Ovary (tissue), 9 donors: ENCODE measurements around the gene CACNG4. TPM values are rescaled to one million over a fixed set of nuclear protein-coding genes. Genes with fewer than 3 reads are reported as not detected.

Experiments used
- DNase-seq, 5 donors: peaks; one replicate each; pipeline ENCODE4 v3.0.0-alpha.2; 2019 to 2020
- H3K27ac ChIP-seq, 2 donors: fragments of 200-600 bp; one replicate each; pipeline versions ENCODE4 v1.5.1 to v1.8.0; 2019 to 2022
- H3K27me3 ChIP-seq: fragments of 200-600 bp; one replicate; pipeline ENCODE4 v1.8.0; 2022
- H3K36me3 ChIP-seq: fragments of 200-600 bp; sonication (generic); one replicate; pipeline ENCODE4 v1.5.1; 2019
- H3K4me1 ChIP-seq: one replicate; pipeline ENCODE4 v1.8.1; 2013; ENCODE audit warnings: mild to moderate bottlenecking, moderate library complexity; ENCODE audit not compliant: insufficient read depth
- H3K4me3 ChIP-seq: fragments of 200-600 bp; sonication (generic); one replicate; pipeline ENCODE4 v1.5.1; 2017
- H3K9me3 ChIP-seq, 2 donors: fragments of 200-600 bp in 1 of 2; sonication (generic) in 1 of 2; one replicate each; pipeline versions ENCODE4 v1.5.1 to v1.8.1; 2013 to 2019; ENCODE audit warnings: mild to moderate bottlenecking in 1 of 2, moderate library complexity in 1 of 2
- CTCF ChIP-seq, 3 donors: fragments of 450-650 bp in 2 of 3; fragments of 200-600 bp in 1 of 3; IDR thresholded peaks; one replicate each; pipeline versions ENCODE4 v1.5.1 to v1.8.0; 2016 to 2022; ENCODE audit warnings: antibody characterized with exemption in 3 of 3, mild to moderate bottlenecking in 1 of 3
- EP300 ChIP-seq: sonication (generic); formaldehyde crosslinking; IDR thresholded peaks from one replicate; pipeline ENCODE4 v1.6.1; 2017; ENCODE audit warnings: antibody characterized with exemption
- POLR2A ChIP-seq: fragments of 450-650 bp; IDR thresholded peaks from one replicate; pipeline ENCODE4 v1.6.1; 2017; ENCODE audit warnings: antibody characterized with exemption, mild to moderate bottlenecking, moderate library complexity
- WGBS, 3 donors: extraction: QIAGEN DNeasy Blood & Tissue Kit in 1 of 3; methylation state at CpG; one replicate each; pipeline versions ENCODE4 v1.1.5 to v1.1.7; 2013 to 2017; 5-methylcytosine and 5-hydroxymethylcytosine counted together
- intact Hi-C, 4 donors: fragments of 100-400 bp; cut with DNase I; formaldehyde crosslinking; loops; one replicate each; pipeline versions ENCODE4 v1.11.0 to v1.15.1; 2022 to 2023
- polyA plus RNA-seq, 2 donors: library from polyadenylated mRNA; stranded (reverse); fragments of 200-250 nt in 1 of 2; fragments of 350-450 nt in 1 of 2; fragmentation: Illumina TruSeq in 1 of 2; extraction: RNeasy Lipid Tissue Mini Kit (QIAGEN cat#74804) in 1 of 2; gene quantifications; one replicate each; pipeline ENCODE4 v1.2.3, GENCODE V29; 2013 to 2014
- total RNA-seq, 7 donors: library from RNA; depleted of rRNA in 2 of 7; stranded (reverse); fragments of >200 nt in 2 of 7; fragmentation: NEBNext Ultra II Directional in 3 of 7; extraction: Animal tissue kit (Norgen Biotek cat#: 25700) in 3 of 7; gene quantifications; one replicate each; pipeline versions ENCODE4 v1.1.0 to v1.2.4, GENCODE V29; 2016 to 2023
- donor health status: DM: no; HTN: no; CAD: no; lungs with moderate emphysema.
- donor health status: DM: no; HTN: no; CAD: no.
- donor health status: Bipolar disorder and iron deficiency.
- donor health status: DM: yes; HTN: yes; CAD: no.
- donor health status: DM: no; HTN: no; CAD: no.
- donor health status: DM: yes; HTN: yes; CAD: no.

The CACNG4 gene
- total and polyA plus RNA-seq, 9 donors, result 0.02 to 4.9 (median 0.22) TPM; not detected in 2

GRCh38 chr17:67003231-67003630, 38.7 kb downstream of the CACNG4 start:
- Histone ChIP-seq H3K27ac (no peak overlapping the region), H3K4me1 (no peaks in the 10 kb centered on the region), H3K9me3 (no peaks in the 10 kb centered on the region), H3K4me3 (no peak overlapping the region), H3K27me3 (no peaks in the 10 kb centered on the region), H3K36me3 (no peaks in the 10 kb centered on the region)
- no peak for TF ChIP-seq EP300
- no peak for TF ChIP-seq POLR2A
- TF ChIP-seq CTCF (IDR thresholded peaks at IDR 0.05), result no peak
- WGBS, 3 donors, result 84 to 93% (median 88%) methylated on average over 2 of the region's 2 CpGs
- DNase-seq, result no peak
- intact Hi-C loops, result no loop called here

- H3K9me3 ChIP-seq, result no peaks in the 10 kb centered on the region
- no peak for DNase-seq
- H3K4me1 ChIP-seq, result no peaks in the 10 kb centered on the region
- H3K36me3 ChIP-seq, result no peaks in the 10 kb centered on the region
- WGBS, 3 donors, result 80 to 86% (median 82%) methylated on average over 11 of the region's 11 CpGs
- intact Hi-C loops, result no loop called here
- H3K27me3 ChIP-seq, result no peaks in the 10 kb centered on the region
- H3K27ac ChIP-seq, result no peak overlapping the region
- TF ChIP-seq EP300 (no peak), POLR2A (no peak), CTCF (IDR thresholded peaks at IDR 0.05) (no peak)
- no peak overlapping the region for H3K4me3 ChIP-seq
Observed at GRCh38 chr17:67004181-67004580, 39.7 kb downstream of the CACNG4 start.

- no peak for TF ChIP-seq POLR2A
- no peak for TF ChIP-seq CTCF (IDR thresholded peaks at IDR 0.05)
- TF ChIP-seq EP300, result no peak
- WGBS, 3 donors, result 85 to 87% (median 87%) methylated on average over 6 of the region's 6 CpGs
Observed at GRCh38 chr17:67007266-67007665, 42.8 kb downstream of the CACNG4 start.

GRCh38 chr17:67008101-67008500, 43.6 kb downstream of the CACNG4 start:
- Histone ChIP-seq H3K9me3 (no peaks in the 10 kb centered on the region), H3K27me3 (no peaks in the 10 kb centered on the region), H3K27ac (no peak overlapping the region), H3K36me3 (no peaks in the 10 kb centered on the region), H3K4me1 (no peaks in the 10 kb centered on the region), H3K4me3 (no peak overlapping the region)
- DNase-seq, result no peak
- TF ChIP-seq CTCF (IDR thresholded peaks at IDR 0.05) (no peak), EP300 (no peak), POLR2A (no peak)
- intact Hi-C loops, result no loop called here
- WGBS, 3 donors, result 79 to 88% (median 79%) methylated on average over 6 of the region's 6 CpGs

More at GRCh38 chr17:67007266-67007665, 42.8 kb downstream of the CACNG4 start:
- no peaks in the 10 kb centered on the region for H3K9me3 ChIP-seq
- no peak for DNase-seq
- H3K27me3 ChIP-seq, result no peaks in the 10 kb centered on the region
- H3K4me3 ChIP-seq, result no peak overlapping the region
- intact Hi-C loops, result no loop called here
- H3K27ac ChIP-seq, result no peak overlapping the region
- no peaks in the 10 kb centered on the region for H3K36me3 ChIP-seq
- no peaks in the 10 kb centered on the region for H3K4me1 ChIP-seq
